Stimulated activated CD4-positive, alpha-beta T cell treated with anti-CD3 and anti-CD28 coated beads, TNF-alpha, amount 100 ng/mL, for 1 hour (primary cell): ENCODE measurements around the gene CMTR1.
"Not testable (repeated sequence)": the region's sequence is repeated elsewhere in the genome, so short reads cannot be mapped to it uniquely, and the experiment has no call there.

Source experiments
- DNase-seq, 3 donors: peaks; one replicate each; pipeline ENCODE4 v3.0.0-alpha.2; 2020; ENCODE audit warnings: low read depth in 3 of 3, low spot score in 1 of 3

The CMTR1 gene

DNA sequence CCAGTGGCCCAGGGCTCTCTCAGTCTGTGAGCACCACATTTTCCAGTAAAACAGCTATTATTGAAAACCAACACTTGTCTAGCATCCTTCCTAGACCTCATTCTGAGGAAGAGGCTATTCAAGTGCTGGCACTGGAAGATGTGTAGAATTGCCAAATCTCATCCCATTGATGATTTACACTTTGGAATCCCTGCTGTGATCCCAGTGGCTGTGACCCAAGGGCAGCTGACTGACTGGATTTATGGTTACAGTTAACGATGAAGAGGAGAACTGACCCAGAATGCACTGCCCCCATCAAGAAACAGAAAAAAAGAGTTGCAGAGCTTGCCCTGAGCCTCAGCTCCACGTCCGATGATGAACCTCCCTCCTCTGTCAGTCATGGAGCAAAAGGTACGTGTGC, 2.4 kb downstream of the CMTR1 start:
- no peak for DNase-seq

DNA sequence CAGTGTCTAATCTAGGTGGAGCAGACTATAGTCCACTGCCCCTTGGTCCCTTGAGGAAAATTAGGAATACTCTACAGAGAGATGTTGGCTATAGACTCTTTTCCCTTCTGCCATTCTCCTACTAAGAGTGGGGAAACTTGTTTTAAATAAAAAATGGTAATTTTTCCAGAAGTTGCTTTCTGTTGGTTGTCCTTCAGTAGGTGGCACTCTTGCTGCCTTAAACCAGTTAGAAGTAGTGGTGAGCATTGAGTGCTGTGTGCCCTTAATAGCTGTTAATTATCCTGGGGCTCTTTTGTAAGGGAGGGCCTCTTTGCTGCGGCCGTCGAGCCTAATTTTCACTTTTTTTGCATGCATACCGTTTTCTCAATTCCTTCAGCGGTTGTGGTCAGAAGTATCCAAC, 2.8 kb downstream of the CMTR1 start:
- no peak for DNase-seq

DNA sequence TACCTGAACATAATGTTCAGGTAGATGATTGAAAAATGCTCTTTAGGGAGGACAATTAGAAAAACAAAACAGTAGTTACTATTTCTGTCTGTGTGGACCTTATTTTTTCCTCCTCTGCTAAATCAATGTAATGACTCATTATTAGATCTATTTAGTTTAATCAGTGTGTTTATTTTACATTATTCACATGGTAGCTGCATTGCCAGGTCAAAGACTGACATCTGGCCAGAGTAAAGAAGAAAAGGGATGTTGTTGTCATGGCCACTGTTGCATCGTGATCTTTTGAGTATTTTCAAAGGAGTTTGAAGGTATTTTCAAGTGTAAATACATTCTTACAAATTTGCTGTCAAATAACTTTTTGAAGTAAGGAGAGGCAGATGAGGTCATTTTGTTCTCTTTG, 5.9 kb downstream of the CMTR1 start:
- DNase-seq: no peak

DNA sequence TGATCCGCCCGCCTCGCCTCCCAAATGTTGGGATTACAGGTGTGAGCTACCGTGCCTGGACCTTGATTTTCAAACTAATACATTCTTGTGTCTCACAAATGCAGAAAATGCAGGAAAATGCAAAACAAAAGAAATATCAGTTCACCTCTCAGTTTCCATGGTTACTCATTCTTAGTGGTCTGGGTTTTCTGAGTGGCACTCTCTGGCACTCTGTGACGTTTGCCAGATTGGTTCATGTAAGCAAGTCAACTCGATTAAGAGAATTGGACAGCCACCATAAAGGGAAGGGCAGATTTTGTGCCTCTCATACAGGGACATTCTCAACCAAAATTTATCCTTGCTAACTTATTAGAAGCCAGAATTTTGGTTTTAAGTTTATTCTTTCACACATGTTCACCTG, 8.6 kb downstream of the CMTR1 start:
- DNase-seq: no peak

DNA sequence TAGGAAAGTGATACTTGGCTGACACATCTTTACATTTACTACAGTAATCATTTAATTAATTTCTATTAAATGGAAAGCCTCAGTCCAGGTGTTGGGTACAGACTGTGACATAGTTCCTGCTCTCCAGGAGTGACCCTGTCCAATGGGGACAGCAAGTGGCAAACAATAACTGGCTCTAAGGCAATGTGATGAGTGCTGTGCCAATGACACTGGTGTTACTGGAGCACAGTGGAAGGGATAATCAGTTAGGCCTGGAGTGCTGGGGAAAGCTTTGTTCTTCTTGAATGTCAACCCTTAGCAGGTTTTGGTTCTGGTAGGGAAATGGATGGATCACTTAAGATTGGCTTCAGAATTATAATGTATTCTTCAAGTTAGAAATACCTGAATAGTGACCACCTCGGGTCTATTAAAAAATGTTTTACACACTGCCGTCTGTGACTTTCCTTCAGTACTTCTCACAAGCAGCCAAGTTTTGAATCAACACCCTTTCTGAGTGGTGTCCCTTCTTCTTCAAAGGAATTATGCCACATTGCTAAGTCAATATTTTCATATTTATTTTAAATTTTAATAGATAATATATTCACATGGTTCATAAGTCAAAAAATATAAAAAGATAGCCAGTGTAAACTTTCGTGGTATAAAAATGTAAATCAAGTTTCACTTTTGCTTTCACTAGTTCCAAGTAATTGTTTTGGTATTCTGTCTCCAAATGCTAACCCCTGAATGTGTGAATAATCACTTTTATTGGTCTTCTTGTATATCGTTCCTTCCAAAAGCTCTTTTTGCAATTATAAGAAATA, 9.6 kb downstream of the CMTR1 start:
- DNase-seq: no peak

DNA sequence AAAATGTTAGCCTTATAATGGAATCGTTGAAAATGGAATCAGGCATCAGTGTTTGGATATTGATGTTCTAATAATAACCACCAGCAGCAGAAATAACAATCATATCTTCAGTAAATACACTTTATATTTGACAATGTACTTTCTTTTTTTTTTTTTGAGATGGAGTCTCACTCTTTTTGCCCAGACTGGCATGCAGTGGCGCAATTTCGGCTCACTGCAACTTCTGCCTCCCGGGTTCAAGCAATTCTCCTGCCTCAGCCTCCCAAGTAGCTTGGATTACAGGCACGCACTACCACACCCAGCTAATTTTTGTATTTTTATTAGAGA, 10.2 kb downstream of the CMTR1 start:
- DNase-seq: not testable (repeated sequence)

DNA sequence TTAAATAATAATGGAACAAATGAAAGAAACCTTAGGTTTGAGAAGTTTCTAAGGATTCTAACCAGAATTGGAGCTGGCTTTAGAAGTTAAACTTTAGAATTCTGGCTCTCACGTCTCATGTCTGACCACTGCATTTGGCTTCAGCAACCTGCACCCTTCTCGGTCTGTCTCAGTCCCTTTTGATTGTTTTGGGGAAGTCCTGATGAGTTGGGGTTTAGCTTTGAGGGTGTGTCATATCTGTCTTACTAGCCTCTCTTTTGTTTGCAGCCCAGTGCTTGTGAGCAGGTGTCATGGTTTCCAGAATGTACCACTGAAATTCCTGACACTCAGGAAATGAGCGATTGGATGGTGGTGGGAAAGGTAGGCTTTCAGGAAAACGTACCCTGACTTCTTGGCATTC, 17.0 kb downstream of the CMTR1 start:
- DNase-seq: no peak

DNA sequence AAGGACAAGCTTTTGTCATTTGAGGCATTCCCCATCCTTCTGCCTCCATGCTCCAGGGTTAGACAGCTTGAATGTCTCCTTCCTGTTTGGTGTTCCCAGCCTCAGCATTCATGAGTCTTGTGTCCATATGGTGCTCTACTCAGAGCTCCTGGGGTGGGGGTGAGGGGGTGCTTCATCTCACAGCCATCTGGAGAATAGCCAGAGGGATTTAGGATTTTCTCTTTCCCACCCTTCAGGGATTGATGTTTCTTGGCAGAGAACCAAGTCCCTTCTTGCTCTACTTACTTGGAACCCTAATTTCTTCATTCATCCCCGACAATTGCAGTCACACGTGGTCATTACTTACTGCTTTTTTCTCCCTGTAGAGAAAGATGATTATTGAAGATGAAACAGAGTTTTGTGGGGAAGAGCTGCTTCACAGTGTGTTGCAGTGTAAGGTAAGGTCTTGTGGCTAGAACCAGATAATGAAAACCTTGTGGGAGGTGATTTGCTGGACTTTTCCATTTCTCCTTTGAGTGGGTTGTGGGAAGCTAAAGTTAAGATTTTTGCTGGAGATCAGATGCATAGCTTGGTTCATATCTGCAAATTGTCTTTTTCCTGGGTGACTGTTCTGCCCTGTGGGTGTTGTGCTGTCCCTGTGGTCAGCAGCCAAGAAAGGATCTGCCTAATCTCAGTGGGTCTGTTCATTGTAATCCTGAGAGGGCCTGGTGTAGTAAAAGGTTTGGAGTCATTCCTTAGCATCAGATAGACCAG, 18.6 kb downstream of the CMTR1 start:
- no peak for DNase-seq

DNA sequence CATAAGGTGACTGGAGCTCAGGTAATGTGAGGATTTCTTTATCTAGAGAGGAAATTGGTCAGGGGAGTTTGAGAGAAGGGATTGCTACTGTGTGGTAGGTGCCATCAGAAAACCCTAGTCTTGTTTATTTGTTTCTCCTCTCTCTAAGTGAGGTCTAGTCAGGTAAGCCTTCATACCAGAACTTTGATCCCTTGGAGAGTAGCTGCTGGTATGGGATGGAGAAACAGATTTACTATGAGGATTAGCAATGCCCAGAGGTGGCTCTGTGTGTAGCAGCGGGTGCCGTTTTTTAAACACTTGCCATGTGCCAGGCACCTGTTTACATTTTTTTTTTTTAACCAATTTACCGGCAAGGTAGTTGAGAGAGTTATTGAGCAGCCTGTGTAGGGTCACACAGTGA, 19.5 kb downstream of the CMTR1 start:
- DNase-seq: no peak

DNA sequence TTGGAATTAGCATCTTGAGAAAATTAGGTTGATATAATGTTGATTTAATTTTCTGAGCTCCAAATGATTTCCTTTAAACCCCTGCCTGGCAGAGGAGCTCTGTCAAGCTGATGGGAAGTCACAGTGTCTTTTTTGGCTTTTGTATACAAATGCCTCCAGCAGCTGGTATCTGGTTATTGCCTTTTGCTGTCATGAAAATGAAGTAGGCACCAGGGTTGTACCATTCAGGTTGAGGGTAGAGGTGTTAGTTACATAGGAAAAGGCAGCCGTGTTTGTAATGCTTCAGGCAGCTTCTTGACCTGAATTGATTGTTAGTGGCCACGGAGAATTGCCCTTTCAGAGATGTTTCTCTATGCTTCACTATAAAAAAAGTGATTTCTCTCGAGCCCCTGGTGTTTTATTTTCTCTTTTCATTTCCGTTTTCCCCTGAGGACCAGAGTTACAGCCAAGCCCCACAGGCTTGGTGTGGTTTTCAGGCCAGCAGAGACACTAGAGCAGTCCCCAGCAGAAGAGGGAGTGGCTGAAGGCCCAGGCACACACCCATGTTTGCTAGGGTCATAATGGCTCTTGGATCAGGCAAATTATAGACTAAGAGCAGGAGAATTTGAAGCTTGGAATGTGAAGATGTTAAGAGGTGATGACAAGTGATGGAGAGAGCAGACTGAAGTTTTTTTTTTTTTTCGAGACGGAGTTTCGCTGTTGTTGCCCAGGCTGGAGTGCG, 21.6 kb downstream of the CMTR1 start:
- no peak for DNase-seq

DNA sequence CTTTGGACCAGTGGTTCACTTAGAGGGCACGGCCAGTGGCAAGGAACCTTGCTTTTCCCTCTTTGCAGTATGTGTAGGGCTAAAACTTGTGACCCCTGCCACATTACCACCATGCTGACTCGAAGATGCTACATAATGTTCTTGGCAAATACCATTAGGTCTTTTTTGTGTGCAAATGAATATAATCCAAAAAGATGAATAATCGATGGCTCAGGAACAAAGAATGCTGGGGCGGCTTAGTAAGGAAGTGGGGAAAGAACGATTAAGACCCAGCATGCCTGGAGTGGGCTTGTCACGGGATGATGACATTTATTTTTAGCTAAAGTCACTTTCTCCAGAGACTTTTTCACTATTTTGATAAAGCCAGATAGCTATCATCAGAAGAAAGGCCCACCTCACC, 23.1 kb downstream of the CMTR1 start:
- no peak for DNase-seq

DNA sequence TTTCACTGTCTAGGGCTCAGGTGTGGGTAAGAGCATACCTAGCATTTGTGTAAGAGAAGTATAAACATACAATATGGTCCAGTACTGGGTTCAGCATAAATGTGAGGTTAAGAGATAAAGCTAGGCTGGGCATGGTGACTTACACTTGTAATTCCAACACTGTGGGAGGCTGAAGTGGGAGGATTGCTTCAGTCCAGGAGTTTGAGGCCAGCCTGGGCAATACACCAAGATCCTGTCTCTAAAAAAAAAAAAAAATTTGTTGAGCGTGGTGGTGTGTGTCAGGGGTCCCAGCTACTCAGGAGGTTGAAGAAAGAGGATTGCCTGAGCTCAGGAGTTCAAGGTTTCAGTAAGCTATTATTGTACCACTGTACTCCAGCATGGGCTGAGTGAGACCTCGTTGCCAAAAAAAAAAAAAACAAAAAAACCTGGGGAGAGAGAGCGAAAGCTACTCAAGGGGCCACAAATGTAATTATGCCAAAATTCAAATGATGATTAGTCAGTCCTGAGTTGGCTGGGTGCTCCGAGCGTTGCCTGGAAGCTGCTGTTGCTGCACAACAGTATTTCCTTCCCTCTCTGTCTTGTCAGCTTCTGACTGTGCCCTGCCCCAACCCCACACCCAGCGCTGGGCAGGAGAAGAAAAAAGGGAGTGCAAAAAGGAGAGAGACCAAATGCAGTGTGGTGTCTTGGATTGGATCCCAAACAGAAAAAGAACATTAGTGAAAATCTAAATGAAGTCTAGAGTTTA, 24.0 kb downstream of the CMTR1 start:
- DNase-seq: no peak

DNA sequence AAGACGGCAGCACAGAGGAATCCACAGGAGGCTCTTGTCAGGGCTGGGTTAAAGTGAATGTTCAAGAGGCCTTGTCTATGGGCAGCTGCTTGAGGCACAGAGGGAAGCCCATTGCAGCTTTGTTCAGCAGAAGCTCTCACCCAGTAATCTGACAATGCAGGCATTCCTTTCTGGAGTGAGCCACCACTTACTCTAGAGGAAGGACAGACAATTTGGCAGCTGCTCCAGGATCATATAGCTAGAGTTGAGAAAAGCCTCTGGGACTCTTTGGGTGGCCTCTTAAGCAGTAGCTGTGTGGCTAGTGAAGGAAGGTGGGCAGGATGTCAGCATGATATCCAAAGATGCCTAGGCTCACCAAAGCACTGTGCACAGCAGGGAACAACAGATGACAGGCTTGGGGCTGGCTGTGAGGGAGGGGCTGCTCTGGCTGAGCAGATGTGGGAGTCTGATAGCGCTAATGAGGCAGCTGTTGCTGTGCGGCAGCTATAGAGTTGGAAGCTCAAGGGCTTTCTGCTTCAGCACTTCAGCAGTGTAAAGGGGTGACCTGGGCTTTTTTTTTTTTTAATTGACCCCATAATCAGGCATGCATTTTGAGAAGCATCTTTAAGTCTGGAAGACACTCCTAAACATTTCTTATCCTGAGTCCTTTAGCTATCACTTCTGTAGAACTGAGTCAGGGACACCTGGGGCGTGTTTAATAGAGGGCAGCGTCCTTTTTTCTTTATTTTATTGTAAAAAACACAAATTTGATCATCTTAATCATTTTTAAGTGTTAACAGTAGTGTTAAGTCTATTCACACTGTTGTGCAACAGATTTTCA, 27.2 kb downstream of the CMTR1 start:
- DNase-seq: no peak

DNA sequence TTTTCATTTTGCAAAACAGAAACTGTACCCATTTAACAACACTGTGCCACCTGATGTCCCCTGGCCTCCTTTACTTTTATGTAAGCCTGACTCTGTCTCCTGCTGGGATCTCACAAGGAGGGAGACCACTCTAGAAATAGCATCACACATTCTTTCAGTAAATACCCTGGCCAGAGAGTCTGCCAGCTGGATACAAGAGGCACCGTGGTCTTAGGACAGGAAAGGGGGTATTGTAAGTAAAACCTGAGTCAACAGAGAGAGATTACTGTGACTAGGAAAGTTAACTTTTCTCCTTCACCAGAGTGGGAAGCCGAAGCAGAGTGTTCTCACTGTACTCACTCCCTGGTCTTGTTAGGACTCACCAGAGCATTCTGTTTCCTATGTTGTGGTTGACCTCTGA, 27.8 kb downstream of the CMTR1 start:
- no peak for DNase-seq

DNA sequence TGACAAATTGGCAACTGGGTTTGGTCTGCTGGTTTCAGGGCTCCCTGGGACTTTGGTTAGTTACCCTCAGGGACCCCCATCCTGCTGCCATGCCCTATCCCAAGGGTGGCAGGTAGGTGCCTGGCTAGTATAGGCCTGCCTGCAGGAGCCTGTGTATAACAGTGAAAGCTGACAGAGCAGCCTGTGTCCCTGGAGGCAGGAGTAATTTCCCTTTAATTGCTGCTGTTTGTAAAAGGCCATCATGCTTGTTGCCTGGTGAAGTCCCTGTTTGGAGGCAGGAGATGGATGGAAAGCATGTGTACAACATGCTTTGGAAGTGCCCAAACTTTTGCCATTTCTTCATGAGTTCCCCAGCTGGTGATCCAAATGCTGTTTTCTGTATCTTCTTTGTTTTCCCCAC, 30.1 kb downstream of the CMTR1 start:
- DNase-seq: no peak

DNA sequence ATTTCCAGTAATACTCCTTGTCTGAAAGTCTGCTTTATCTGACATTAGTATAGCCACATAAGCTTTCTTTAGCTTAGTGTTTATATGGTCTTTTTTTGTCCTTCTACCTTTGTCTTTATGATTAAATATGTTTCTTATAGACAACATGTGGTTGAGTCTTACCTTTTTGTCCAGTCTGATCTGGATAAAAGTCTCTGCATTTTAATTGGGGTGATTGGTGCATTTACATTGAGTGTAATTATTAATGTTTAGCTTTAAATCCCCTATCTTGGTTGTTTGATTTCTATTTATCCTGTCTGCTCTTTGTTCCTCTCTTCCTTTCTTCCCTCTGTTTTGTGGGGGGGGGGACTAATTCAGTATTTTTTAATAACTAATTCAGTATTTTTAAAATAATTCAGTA, 34.7 kb downstream of the CMTR1 start:
- DNase-seq: no peak

DNA sequence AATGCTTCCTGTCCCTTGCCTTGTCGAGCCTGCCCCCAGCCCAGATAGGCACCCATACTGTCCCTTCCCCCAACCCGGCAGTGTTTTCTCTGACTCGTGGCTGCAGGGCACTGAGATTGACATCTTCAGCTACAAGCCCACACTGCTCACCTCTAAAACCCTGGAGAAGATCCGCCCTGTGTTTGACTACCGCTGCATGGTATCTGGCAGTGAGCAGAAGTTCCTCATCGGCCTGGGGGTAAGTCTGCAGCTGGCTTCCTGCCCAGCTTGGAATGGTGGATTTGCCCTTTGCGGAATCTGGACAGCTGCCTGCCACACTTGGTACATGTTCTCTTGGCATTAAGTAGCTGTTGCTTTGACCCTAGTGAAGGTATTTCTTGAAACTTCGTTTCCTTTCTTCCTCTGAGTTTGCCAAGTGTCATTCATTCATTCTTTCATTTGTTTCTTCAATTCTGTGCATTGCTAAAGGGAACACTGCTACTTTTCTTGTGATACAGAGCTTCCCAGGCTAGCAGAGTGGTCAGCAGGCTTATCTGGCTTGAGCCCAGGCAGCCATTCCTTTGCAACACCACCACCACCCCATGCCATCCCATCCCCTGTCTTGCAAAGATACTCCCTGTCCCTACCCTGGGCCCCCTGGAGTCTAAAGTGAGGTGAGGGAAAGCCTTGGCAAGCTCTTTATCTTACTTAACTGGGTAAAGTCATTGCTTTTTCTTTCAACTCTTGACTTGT, 40.5 kb downstream of the CMTR1 start:
- no peak for DNase-seq

DNA sequence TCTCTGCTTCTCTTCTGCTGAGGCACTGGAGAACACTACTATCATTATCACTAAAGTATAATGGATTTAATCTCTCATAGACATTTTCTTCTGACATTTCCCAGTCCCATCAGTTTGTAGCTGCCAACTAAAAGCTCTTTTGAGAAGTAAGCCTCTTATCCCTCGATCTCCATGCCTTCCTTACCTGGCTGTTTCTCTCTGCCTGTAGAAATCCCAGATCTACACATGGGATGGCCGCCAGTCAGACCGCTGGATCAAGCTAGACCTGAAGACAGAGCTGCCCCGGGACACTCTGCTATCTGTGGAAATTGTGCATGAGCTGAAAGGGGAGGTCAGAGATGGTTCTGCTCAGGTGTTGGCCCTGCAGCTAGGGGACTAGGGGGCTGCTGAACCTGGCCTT, 41.3 kb downstream of the CMTR1 start:
- DNase-seq: no peak

DNA sequence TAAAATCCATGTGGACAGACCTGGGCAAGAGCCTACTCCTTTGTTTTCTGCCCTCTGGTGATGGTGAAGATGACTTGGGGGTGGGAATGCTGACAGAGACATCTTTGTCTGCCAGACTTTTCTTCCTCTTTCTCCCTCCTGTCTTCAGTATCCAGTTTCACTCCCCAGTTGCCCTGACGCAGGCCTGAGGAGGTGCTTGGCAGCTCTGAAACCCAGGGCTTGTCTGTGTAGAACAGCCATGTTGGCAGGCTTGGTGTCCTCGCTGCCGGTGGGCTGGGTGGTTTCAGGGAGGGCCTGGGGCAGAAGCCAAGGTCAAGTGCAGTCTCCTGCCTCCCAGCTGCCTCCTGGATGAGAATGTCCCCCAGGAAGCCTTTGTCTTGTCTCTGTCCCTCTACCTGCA, 44.2 kb downstream of the CMTR1 start:
- DNase-seq: no peak
